Sigmoid colon (tissue), 7 donors: ENCODE results near the gene TACR1. TPM values are rescaled to one million over a fixed set of nuclear protein-coding genes. Genes with fewer than 3 reads are reported as not detected.

ENCODE experiments used
- DNase-seq: peaks from one replicate; pipeline ENCODE4 v3.0.0-alpha.2; 2019
- H3K27ac ChIP-seq, 4 donors: fragments of 200-600 bp; sonication (generic); one replicate each; pipeline ENCODE4 v1.5.1; 2016 to 2019; ENCODE audit warnings: mild to moderate bottlenecking in 1 of 4
- H3K27me3 ChIP-seq, 3 donors: fragments of 200-600 bp; sonication (generic); one replicate each; pipeline ENCODE4 v1.5.1; 2019; ENCODE audit warnings: mild to moderate bottlenecking in 1 of 3
- H3K36me3 ChIP-seq, 4 donors: fragments of 200-600 bp; sonication (generic); one replicate each; pipeline ENCODE4 v1.5.1; 2016 to 2019
- H3K4me1 ChIP-seq, 4 donors: fragments of 200-600 bp; sonication (generic); one replicate each; pipeline ENCODE4 v1.5.1; 2017 to 2019
- H3K4me3 ChIP-seq, 4 donors: fragments of 200-600 bp; sonication (generic); one replicate each; pipeline ENCODE4 v1.5.1; 2017 to 2019; ENCODE audit warnings: mild to moderate bottlenecking in 2 of 4, moderate library complexity in 1 of 4
- H3K9me3 ChIP-seq, 4 donors: fragments of 200-600 bp in 3 of 4; sonication (generic) in 3 of 4; one replicate each; pipeline versions ENCODE4 v1.5.1 to v1.6.1; 2013 to 2019
- EP300 ChIP-seq, 4 donors: sonication (generic); formaldehyde crosslinking; IDR thresholded peaks; one replicate each; pipeline ENCODE4 v1.6.1; 2017; ENCODE audit warnings: antibody characterized with exemption in 4 of 4
- POLR2A ChIP-seq, 2 donors: fragments of 450-650 bp; IDR thresholded peaks; one replicate each; pipeline ENCODE4 v1.6.1; 2016; ENCODE audit warnings: antibody characterized with exemption in 2 of 2, mild to moderate bottlenecking in 2 of 2, moderate library complexity in 2 of 2
- POLR2AphosphoS5 ChIP-seq, 4 donors: sonication (generic); formaldehyde crosslinking; IDR thresholded peaks; one replicate each; pipeline ENCODE4 v1.6.1; 2017; ENCODE audit warnings: antibody characterized with exemption in 4 of 4
- WGBS, 2 donors: extraction: QIAGEN DNeasy Blood & Tissue Kit; methylation state at CpG; one replicate each; pipeline ENCODE4 v1.1.7; 2013; 5-methylcytosine and 5-hydroxymethylcytosine counted together
- intact Hi-C: fragments of 100-400 bp; cut with DNase I; formaldehyde crosslinking; loops from one replicate; pipeline ENCODE4 v1.15.1; 2023
- polyA plus RNA-seq, 3 donors: library from polyadenylated mRNA; stranded (reverse); fragments of 200-250 nt; gene quantifications; one replicate each; pipeline ENCODE4 v1.2.3, GENCODE V29; 2013
- total RNA-seq, 4 donors: library from RNA; depleted of rRNA; stranded (reverse); fragments of >200 nt; gene quantifications; one replicate each; pipeline ENCODE4 v1.1.0, GENCODE V29; 2016
- TF ChIP-seq, protein P1 (sequence below), 4 experiments: fragments of 450-650 bp in 3 of 4; fragments of 200-600 bp in 1 of 4; IDR thresholded peaks; one replicate each; pipeline ENCODE4 v1.5.1; 2016 to 2019; ENCODE audit warnings: antibody characterized with exemption in 4 of 4, mild to moderate bottlenecking in 3 of 4, moderate library complexity in 2 of 4
- donor health status: healthy with polysubstance abuse.
- donor health status: Bipolar disorder and iron deficiency.
- donor health status: healthy.

Gene TACR1
- total and polyA plus RNA-seq, 7 donors = 0.22 to 2.5 (median 0.99) TPM; not detected in 2

DNA sequence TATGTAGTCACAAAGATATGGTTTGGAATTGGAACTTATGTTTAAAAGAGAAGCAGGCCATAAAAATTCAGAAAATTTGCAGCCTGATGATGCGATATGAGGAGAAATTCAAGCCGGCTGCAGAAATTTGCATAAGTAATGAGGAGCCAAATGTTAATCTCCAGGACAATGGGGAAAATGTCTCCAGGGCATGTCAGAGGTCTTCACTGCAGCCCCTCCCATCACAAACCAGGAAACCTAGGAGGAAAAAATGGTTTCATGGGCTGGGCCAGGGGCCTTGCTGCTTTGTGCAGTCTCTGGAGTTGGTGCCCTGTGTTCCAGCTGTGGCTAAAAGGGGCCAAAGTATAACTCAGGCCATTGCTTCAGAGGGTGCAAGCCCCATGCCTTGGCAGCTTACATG is 28.4 kb downstream of the TACR1 start:
- Histone ChIP-seq H3K36me3 (no peaks in the 10 kb centered on the region), H3K4me3 (no peak overlapping the region), H3K27me3 (no peaks in the 10 kb centered on the region), H3K27ac (no peak overlapping the region), H3K9me3 (no peaks in the 10 kb centered on the region), H3K4me1 (no peaks in the 10 kb centered on the region)
- intact Hi-C loops = no loop called here
- WGBS, 2 donors = 95 to 98% methylated on average over 2 of the region's 2 CpGs
- no peak for DNase-seq
- TF ChIP-seq, protein P1, sequence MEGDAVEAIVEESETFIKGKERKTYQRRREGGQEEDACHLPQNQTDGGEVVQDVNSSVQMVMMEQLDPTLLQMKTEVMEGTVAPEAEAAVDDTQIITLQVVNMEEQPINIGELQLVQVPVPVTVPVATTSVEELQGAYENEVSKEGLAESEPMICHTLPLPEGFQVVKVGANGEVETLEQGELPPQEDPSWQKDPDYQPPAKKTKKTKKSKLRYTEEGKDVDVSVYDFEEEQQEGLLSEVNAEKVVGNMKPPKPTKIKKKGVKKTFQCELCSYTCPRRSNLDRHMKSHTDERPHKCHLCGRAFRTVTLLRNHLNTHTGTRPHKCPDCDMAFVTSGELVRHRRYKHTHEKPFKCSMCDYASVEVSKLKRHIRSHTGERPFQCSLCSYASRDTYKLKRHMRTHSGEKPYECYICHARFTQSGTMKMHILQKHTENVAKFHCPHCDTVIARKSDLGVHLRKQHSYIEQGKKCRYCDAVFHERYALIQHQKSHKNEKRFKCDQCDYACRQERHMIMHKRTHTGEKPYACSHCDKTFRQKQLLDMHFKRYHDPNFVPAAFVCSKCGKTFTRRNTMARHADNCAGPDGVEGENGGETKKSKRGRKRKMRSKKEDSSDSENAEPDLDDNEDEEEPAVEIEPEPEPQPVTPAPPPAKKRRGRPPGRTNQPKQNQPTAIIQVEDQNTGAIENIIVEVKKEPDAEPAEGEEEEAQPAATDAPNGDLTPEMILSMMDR (IDR thresholded peaks at IDR 0.05) = no peak
- TF ChIP-seq POLR2AphosphoS5 (IDR thresholded peaks at IDR 0.05) (no peak), EP300 (IDR thresholded peaks at IDR 0.05) (no peak), POLR2A (IDR thresholded peaks at IDR 0.05) (no peak)

DNA sequence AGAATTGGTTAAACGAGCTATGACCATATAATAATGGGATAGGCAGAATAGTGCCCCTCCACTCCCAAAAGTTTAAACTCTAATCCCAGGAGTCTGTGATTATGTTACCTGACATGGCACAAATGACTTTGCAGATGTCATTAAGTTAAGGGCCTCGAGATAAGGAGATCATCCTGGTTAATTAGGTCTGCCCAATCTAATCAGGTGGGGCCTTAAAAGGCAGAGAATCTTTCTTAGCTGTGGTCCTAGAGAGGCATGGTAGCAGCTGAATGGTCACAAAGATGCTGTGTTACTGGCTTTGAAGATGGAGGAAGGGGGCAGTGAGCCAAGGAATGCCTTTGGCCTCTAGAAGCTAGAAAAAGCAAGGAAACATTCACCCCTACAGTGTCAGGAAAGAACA is 31.1 kb downstream of the TACR1 start:
- Histone ChIP-seq H3K4me1 (peaks cover 0 to under 1% (median under 1%) of the 10 kb centered on the region in 4 donors), H3K27me3 (no peaks in the 10 kb centered on the region), H3K36me3 (no peaks in the 10 kb centered on the region), H3K4me3 (no peak overlapping the region), H3K27ac (no peak overlapping the region), H3K9me3 (no peaks in the 10 kb centered on the region)
- TF ChIP-seq POLR2A (IDR thresholded peaks at IDR 0.05) = no peak
- TF ChIP-seq, protein P1 (IDR thresholded peaks at IDR 0.05) = no peak
- no peak for TF ChIP-seq EP300 (IDR thresholded peaks at IDR 0.05)
- no peak for TF ChIP-seq POLR2AphosphoS5 (IDR thresholded peaks at IDR 0.05)
- no peak for DNase-seq
- WGBS, 2 donors = 25 to 64% methylated on average over 2 of the region's 2 CpGs
- intact Hi-C loops = no loop called here

DNA sequence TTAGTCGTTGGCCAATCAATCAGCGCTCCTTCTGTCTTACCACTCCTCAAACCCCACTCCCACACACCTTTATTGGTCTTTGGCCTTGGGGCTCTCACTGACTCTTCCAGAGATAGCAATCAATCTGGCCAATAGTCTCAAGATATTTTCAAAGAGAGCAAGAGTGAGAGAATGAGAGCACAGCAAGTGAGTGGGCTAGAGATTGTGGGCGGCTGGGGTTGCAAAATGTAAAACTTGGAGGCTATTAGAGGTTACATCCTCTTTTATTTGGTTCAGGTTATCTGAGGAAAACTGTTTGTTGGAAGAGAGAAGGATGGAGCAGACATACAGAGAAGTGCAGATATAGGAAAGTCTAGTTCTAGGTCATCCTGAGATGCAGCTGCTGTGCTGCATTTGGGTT is 32.8 kb downstream of the TACR1 start:
- intact Hi-C loops = no loop called here
- DNase-seq = no peak
- no peaks in the 10 kb centered on the region for H3K36me3 ChIP-seq
- TF ChIP-seq, protein P1 (IDR thresholded peaks at IDR 0.05) = no peak
- TF ChIP-seq EP300 (IDR thresholded peaks at IDR 0.05) (no peak), POLR2A (IDR thresholded peaks at IDR 0.05) (no peak), POLR2AphosphoS5 (IDR thresholded peaks at IDR 0.05) (no peak)
- H3K27me3 ChIP-seq = no peaks in the 10 kb centered on the region
- H3K4me3 ChIP-seq = no peak overlapping the region
- H3K27ac ChIP-seq = no peak overlapping the region
- H3K9me3 ChIP-seq = no peaks in the 10 kb centered on the region
- 89 to 92% methylated on average over 3 of the region's 3 CpGs for whole genome bisulfite sequencing, 2 donors
- peaks cover 0 to 18% (median 12%) of the 10 kb centered on the region in 4 donors for H3K4me1 ChIP-seq

DNA sequence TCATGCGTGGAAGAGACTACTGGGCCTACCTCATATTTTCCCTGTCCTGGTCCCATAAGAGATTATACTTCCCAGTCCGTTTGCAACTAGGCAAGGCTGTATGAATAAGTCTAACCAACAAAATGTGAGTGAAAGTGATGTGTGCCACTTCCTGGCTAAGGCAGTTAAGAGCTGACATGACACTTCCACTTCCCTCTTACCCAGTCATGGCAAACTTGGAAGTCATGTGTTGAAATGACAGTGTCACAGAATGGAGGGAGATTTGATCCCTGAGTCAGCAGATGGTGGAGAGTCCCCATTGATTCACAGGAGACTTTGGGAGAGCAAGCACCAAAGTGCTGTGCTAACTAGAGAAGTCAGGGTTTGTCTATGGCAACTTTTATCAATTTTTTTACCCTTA is 36.4 kb downstream of the TACR1 start:
- intact Hi-C loops = no loop called here
- Histone ChIP-seq H3K4me3 (no peak overlapping the region), H3K9me3 (no peaks in the 10 kb centered on the region), H3K36me3 (no peaks in the 10 kb centered on the region), H3K4me1 (peaks cover 0 to 20% (median 14%) of the 10 kb centered on the region in 4 donors), H3K27ac (peak overlapping the region in 2 of 4 donors; percentile 38 to 66), H3K27me3 (no peaks in the 10 kb centered on the region)
- TF ChIP-seq, protein P1 (IDR thresholded peaks at IDR 0.05) = no peak
- TF ChIP-seq POLR2A (IDR thresholded peaks at IDR 0.05) (no peak), EP300 (IDR thresholded peaks at IDR 0.05) (no peak), POLR2AphosphoS5 (IDR thresholded peaks at IDR 0.05) (no peak)
- WGBS, 2 donors = 52 to 82% methylated on average over 2 of the region's 2 CpGs
- no peak for DNase-seq

DNA sequence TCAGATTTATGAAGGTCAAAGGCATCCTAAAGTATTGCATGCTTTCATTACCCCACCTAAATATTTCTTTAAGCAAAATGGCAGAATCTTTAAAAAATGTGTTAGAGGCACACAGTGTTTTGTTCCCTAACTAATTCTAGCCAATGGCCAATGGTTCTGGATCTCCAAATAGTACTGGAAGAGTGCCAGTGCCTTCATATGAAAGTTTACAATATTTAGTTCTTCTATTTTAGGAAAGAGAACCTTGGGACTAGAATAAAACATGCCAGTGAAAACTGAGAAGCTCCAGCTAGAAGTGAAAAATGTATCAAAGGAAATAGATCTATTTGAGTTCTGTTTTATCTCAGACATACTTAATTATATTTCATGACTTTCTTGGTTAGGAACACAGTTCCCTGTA is 37.1 kb downstream of the TACR1 start:
- no peak for TF ChIP-seq EP300 (IDR thresholded peaks at IDR 0.05)
- TF ChIP-seq, protein P1 (IDR thresholded peaks at IDR 0.05) = no peak
- peak in 2 of 4 donors; percentile 12 to 39 for TF ChIP-seq POLR2AphosphoS5 (IDR thresholded peaks at IDR 0.05)
- Histone ChIP-seq H3K27ac (peak overlapping the region in 2 of 4 donors; percentile 38 to 66), H3K4me3 (no peak overlapping the region), H3K4me1 (peaks cover 0 to 20% (median 14%) of the 10 kb centered on the region in 4 donors), H3K36me3 (no peaks in the 10 kb centered on the region), H3K27me3 (no peaks in the 10 kb centered on the region), H3K9me3 (no peaks in the 10 kb centered on the region)
- intact Hi-C loops = no loop called here
- no peak for DNase-seq
